HepG2 (cell line): ENCODE measurements around the gene TSPYL4. TPM values are rescaled to one million over a fixed set of nuclear protein-coding genes. Genes with fewer than 3 reads are reported as not detected.

ENCODE experiments used
- ATF4 ChIP-seq, 2 experiments: fragments of 450-650 bp in 1 of 2; sonication (generic) in 1 of 2; formaldehyde crosslinking; IDR thresholded peaks; 2 replicates each; pipeline versions ENCODE4 v1.5.0 to v1.8.0; 2020 to 2022; ENCODE audit warnings: mild to moderate bottlenecking in 1 of 2, missing genetic modification reagents in 1 of 2
- BORCS8-MEF2B ChIP-seq: sonication (generic); formaldehyde crosslinking; IDR thresholded peaks from 2 replicates; pipeline ENCODE4 v1.8.0; 2022; ENCODE audit warnings: mild to moderate bottlenecking, missing genetic modification reagents
- DPF2 ChIP-seq: sonication (generic); formaldehyde crosslinking; IDR thresholded peaks from 2 replicates; pipeline ENCODE4 v1.4.0; 2020; ENCODE audit warnings: mild to moderate bottlenecking, low read depth, missing genetic modification reagents, borderline replicate concordance
- FOXM1 ChIP-seq: sonication (generic); formaldehyde crosslinking; IDR thresholded peaks from 2 replicates; pipeline ENCODE4 v1.5.0; 2020; ENCODE audit warnings: missing genetic modification reagents
- HIVEP1 ChIP-seq: sonication (generic); formaldehyde crosslinking; IDR thresholded peaks from 2 replicates; pipeline ENCODE4 v1.4.0; 2020; ENCODE audit warnings: mild to moderate bottlenecking, missing genetic modification reagents
- HNRNPK ChIP-seq: fragments of 200-400 bp; formaldehyde crosslinking; IDR thresholded peaks from 2 replicates; pipeline ENCODE4 v1.6.1; 2018; ENCODE audit warnings: low read length, low read depth, moderate library complexity, mild to moderate bottlenecking; ENCODE audit not compliant: poor library complexity, severe bottlenecking
- NFE2 ChIP-seq: sonication (generic); formaldehyde crosslinking; IDR thresholded peaks from 2 replicates; pipeline ENCODE4 v1.4.0; 2020; ENCODE audit warnings: missing genetic modification reagents
- RXRB ChIP-seq: IDR thresholded peaks from 2 replicates; pipeline ENCODE4 v1.6.1; 2016; ENCODE audit warnings: borderline replicate concordance, missing genetic modification reagents, missing compliant biosample characterization
- SKI ChIP-seq: fragments of 450-650 bp; IDR thresholded peaks from one replicate; pipeline ENCODE4 v1.6.1; 2018; ENCODE audit warnings: mild to moderate bottlenecking; ENCODE audit not compliant: partially characterized antibody
- SMYD3 ChIP-seq: sonication (generic); formaldehyde crosslinking; IDR thresholded peaks from 2 replicates; pipeline ENCODE4 v1.8.1; 2023; ENCODE audit warnings: mild to moderate bottlenecking, missing genetic modification reagents
- SOX6 ChIP-seq, 2 experiments: fragments of 450-650 bp in 1 of 2; sonication (generic) in 1 of 2; formaldehyde crosslinking in 1 of 2; IDR thresholded peaks; 2 replicates each; pipeline versions ENCODE4 v1.4.0 to v1.6.1; 2017 to 2020; ENCODE audit warnings: antibody characterized with exemption in 1 of 2, mild to moderate bottlenecking in 1 of 2, missing genetic modification reagents in 1 of 2
- SP4 ChIP-seq: sonication (generic); formaldehyde crosslinking; IDR thresholded peaks from 2 replicates; pipeline ENCODE4 v1.8.1; 2023; ENCODE audit warnings: mild to moderate bottlenecking, missing genetic modification reagents
- SUZ12 ChIP-seq: fragments of 150-350 bp; IDR thresholded peaks from 2 replicates; pipeline ENCODE4 v1.6.1; 2014; ENCODE audit warnings: low read depth, low read length
- TBX2 ChIP-seq: sonication (generic); formaldehyde crosslinking; IDR thresholded peaks from 2 replicates; pipeline ENCODE4 v1.5.0; 2020; ENCODE audit warnings: missing genetic modification reagents, mild to moderate bottlenecking, borderline replicate concordance
- ZBTB2 ChIP-seq: sonication (generic); formaldehyde crosslinking; IDR thresholded peaks from 2 replicates; pipeline ENCODE4 v1.8.0; 2022; ENCODE audit warnings: low read depth, missing genetic modification reagents
- ZNF274 ChIP-seq: sonication (generic); formaldehyde crosslinking; IDR thresholded peaks from 2 replicates; pipeline ENCODE4 v1.5.1; 2020; ENCODE audit warnings: mild to moderate bottlenecking, missing genetic modification reagents
- ZNF317 ChIP-seq: sonication (generic); formaldehyde crosslinking; IDR thresholded peaks from 2 replicates; pipeline ENCODE4 v1.5.0; 2020; ENCODE audit warnings: mild to moderate bottlenecking, missing genetic modification reagents
- ZNF337 ChIP-seq: sonication (generic); formaldehyde crosslinking; IDR thresholded peaks from 2 replicates; pipeline ENCODE4 v1.5.1; 2020; ENCODE audit warnings: missing genetic modification reagents, low read depth, mild to moderate bottlenecking, borderline replicate concordance
- ZNF44 ChIP-seq: sonication (generic); formaldehyde crosslinking; IDR thresholded peaks from 2 replicates; pipeline ENCODE4 v1.5.1; 2020; ENCODE audit warnings: mild to moderate bottlenecking, missing genetic modification reagents
- ZNF530 ChIP-seq: sonication (generic); formaldehyde crosslinking; IDR thresholded peaks from 2 replicates; pipeline ENCODE4 v1.5.0; 2020; ENCODE audit warnings: low read depth, mild to moderate bottlenecking, missing genetic modification reagents
- ZNF619 ChIP-seq: sonication (generic); formaldehyde crosslinking; IDR thresholded peaks from 2 replicates; pipeline ENCODE4 v1.4.0; 2020; ENCODE audit warnings: mild to moderate bottlenecking, missing genetic modification reagents
- ZNF639 ChIP-seq: conservative IDR thresholded peaks from 2 replicates; pipeline ENCODE4 v1.6.1; 2018; ENCODE audit warnings: missing genetic modification reagents
- ZNF720 ChIP-seq: sonication (generic); formaldehyde crosslinking; IDR thresholded peaks from 2 replicates; pipeline ENCODE4 v1.4.0; 2020; ENCODE audit warnings: missing genetic modification reagents
- polyA plus RNA-seq, 8 experiments: library from polyadenylated mRNA; depleted of rRNA in 3 of 8; stranded (reverse) in 7 of 8; unstranded in 1 of 8; fragments of >200 nt; fragmentation: Illumina TruSeq in 4 of 8; extraction: Trizol in 4 of 8; gene quantifications; 2 replicates each; pipeline versions ENCODE4 v1.2.1 to v1.2.3, GENCODE V29; 2011 to 2016; ENCODE audit warnings: low read depth in 4 of 8, missing spikeins in 1 of 8, mixed read lengths in 1 of 8; ENCODE audit not compliant: insufficient read depth in 1 of 8
- total RNA-seq, 5 experiments: library from RNA; depleted of rRNA; stranded (reverse); fragments of >200 nt; fragmentation: Illumina TruSeq; extraction: Trizol; gene quantifications; 2 replicates each; pipeline ENCODE4 v1.2.3, GENCODE V29; 2016; ENCODE audit warnings: low read depth in 1 of 5
- TF ChIP-seq, protein P1 (sequence below): sonication (generic); formaldehyde crosslinking; IDR thresholded peaks from 2 replicates; pipeline ENCODE4 v1.5.0; 2020; ENCODE audit warnings: missing genetic modification reagents
- TF ChIP-seq, protein P2 (sequence below): sonication (generic); formaldehyde crosslinking; IDR thresholded peaks from 2 replicates; pipeline ENCODE4 v1.4.0; 2020; ENCODE audit warnings: mild to moderate bottlenecking, missing genetic modification reagents

Gene TSPYL4
- total and polyA plus RNA-seq, 2 of the 13 experiments (the other 11 are each of a cell fraction or from before 2014, with no cell fraction given): 18.0 to 19.7 TPM

DNA sequence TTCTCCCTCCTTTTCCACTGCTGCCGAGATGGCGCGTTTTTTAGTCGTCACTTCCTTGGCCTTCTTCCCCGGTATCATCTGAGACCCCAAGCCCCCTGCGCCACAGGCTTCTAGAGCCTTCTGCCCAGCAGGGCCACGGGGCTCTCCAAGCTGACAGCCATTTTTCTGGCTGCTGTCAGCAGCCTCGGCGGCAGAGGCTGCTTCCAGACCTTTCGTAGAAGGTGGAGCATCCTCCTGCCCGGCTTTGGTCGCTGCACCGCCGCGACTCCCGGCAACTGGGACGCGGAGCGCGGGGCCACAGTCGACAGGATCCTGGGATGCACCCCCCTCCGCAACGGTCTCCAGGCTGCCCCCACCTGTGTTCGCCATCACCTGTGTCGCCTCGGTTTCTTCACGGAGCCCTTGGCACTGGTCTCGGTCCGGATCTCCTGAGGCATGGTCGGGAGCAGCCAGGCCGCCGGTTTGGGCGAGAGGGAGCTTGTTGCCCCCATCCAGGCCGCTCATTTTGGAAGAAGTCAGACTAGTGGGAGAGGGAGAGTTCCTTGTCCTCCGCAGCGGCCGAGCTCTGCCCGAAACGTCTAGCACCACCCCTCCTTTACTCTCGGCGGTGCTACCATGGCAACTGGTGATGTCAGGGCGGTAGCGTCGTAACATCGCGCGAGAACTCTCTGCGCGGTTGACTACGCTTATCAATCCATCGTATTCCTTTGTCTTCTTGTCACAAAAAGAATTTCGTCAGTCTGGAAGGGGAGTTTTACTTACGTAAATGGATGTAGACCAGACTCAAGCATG lies at the start of gene TSPYL4 (continued):
- TF ChIP-seq, protein P1, sequence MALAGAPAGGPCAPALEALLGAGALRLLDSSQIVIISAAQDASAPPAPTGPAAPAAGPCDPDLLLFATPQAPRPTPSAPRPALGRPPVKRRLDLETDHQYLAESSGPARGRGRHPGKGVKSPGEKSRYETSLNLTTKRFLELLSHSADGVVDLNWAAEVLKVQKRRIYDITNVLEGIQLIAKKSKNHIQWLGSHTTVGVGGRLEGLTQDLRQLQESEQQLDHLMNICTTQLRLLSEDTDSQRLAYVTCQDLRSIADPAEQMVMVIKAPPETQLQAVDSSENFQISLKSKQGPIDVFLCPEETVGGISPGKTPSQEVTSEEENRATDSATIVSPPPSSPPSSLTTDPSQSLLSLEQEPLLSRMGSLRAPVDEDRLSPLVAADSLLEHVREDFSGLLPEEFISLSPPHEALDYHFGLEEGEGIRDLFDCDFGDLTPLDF (CRISPR knock-in tag): peak; percentile 79; the same call in 1 of the 2 replicates
- TF ChIP-seq SKI (peak; percentile 55), FOXM1 (CRISPR knock-in tag) (0 out of 2 replicates have a peak, but pooled peaks have one; percentile 50), ATF4 (CRISPR knock-in tag; IDR thresholded peaks at IDR 0.05) (peak in 1 of 2 experiments; percentile 70; a peak in 1 of 4 replicates), HIVEP1 (CRISPR knock-in tag) (peak; percentile 75; the same call in 1 of the 2 replicates), TBX2 (CRISPR knock-in tag) (peak; percentile 35; the same call in 1 of the 2 replicates), BORCS8-MEF2B (CRISPR knock-in tag) (peak; percentile 81), ZNF317 (CRISPR knock-in tag) (no peak; the same call in 1 of the 2 replicates), RXRB (CRISPR knock-in tag) (peak; percentile 48; the same call in 1 of the 2 replicates), ZNF720 (CRISPR knock-in tag) (no peak), SOX6 (IDR thresholded peaks at IDR 0.05) (no peak), SOX6 (CRISPR knock-in tag; IDR thresholded peaks at IDR 0.05) (peak; percentile 97), ZNF274 (peak; percentile 94; the same call in 1 of the 2 replicates), HNRNPK (no peak), ZNF619 (CRISPR knock-in tag) (no peak), ZNF639 (no peak), SP4 (CRISPR knock-in tag) (no peak; the same call in none of the 2 replicates), NFE2 (CRISPR knock-in tag) (no peak), ZBTB2 (CRISPR knock-in tag) (no peak), SUZ12 (no peak), SMYD3 (CRISPR knock-in tag) (peak; percentile 82; the same call in 1 of the 2 replicates), ZNF530 (no peak), ZNF44 (CRISPR knock-in tag) (peak; percentile 93; the same call in 1 of the 2 replicates), ZNF337 (CRISPR knock-in tag) (peak; percentile 78; the same call in 1 of the 2 replicates), DPF2 (no peak)
- TF ChIP-seq, protein P2, sequence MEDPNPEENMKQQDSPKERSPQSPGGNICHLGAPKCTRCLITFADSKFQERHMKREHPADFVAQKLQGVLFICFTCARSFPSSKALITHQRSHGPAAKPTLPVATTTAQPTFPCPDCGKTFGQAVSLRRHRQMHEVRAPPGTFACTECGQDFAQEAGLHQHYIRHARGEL (CRISPR knock-in tag): no peak
